Rectal smooth muscle tissue (tissue), 1 donor: ENCODE results near the gene FBN1.

Experiments used
- H3K27ac ChIP-seq: one replicate; pipeline ENCODE4 v1.7.0; 2013; ENCODE audit warnings: low read depth, low read length, inconsistent platforms
- H3K27me3 ChIP-seq: one replicate; pipeline ENCODE4 v1.7.0; 2013; ENCODE audit warnings: low read length; ENCODE audit not compliant: control insufficient read depth, insufficient read depth
- H3K36me3 ChIP-seq: one replicate; pipeline ENCODE4 v1.7.0; 2013; ENCODE audit warnings: low read length; ENCODE audit not compliant: control insufficient read depth, insufficient read depth
- H3K4me1 ChIP-seq: one replicate; pipeline ENCODE4 v1.7.0; 2013; ENCODE audit warnings: low read length; ENCODE audit not compliant: control insufficient read depth, insufficient read depth
- H3K4me3 ChIP-seq: one replicate; pipeline ENCODE4 v1.7.0; 2013; ENCODE audit warnings: low read length
- H3K9ac ChIP-seq: one replicate; pipeline ENCODE4 v1.7.0; 2013; ENCODE audit warnings: low read length

The FBN1 gene

DNA sequence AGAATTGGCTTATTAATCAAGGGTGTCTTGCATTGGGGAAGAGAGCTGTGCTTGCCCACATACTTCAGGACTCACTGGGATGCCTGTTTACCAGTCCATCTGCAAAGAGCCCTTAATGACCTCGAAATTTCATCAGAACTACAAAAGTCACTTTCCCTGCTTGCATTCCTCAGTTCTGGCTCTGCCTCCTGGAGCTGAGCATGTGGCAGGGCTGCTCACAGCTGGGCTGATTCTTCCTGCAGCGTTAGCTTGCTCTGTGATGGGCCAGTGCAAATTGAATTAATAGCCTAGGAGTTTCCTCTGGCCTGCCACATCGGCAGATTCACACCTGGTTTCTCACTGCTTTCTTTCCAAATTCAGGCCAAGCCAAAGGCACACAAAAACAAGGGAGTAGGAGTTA, 205.4 kb downstream of the FBN1 start:
- no peak overlapping the region for H3K27ac ChIP-seq
- H3K36me3 ChIP-seq, result no peaks in the 10 kb centered on the region
- no peaks in the 10 kb centered on the region for H3K27me3 ChIP-seq
- H3K4me3 ChIP-seq, result no peak overlapping the region
- no peaks in the 10 kb centered on the region for H3K4me1 ChIP-seq
- no peak overlapping the region for H3K9ac ChIP-seq

DNA sequence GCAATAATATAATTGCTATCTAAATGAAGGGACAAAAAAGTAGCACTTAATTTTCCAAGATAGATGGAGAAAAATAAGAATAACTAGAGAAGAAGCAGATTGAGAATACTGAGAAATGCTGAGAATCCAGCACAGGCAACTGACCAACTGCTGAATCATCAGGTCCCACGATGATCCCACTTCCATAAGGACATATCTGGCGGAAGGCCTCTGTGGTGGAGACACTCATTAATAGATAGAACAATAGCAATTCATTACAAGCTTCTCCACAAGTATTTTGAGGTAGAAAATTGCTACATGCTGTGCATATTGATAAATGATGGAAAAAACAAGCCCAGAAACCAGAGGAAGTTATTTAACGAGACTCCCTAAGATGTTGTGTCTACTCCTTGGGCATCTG, 208.3 kb downstream of the FBN1 start:
- Histone ChIP-seq H3K4me3 (no peak overlapping the region), H3K9ac (no peak overlapping the region), H3K36me3 (peaks cover 3% of the 10 kb centered on the region), H3K27me3 (no peaks in the 10 kb centered on the region), H3K27ac (no peak overlapping the region), H3K4me1 (no peaks in the 10 kb centered on the region)

DNA sequence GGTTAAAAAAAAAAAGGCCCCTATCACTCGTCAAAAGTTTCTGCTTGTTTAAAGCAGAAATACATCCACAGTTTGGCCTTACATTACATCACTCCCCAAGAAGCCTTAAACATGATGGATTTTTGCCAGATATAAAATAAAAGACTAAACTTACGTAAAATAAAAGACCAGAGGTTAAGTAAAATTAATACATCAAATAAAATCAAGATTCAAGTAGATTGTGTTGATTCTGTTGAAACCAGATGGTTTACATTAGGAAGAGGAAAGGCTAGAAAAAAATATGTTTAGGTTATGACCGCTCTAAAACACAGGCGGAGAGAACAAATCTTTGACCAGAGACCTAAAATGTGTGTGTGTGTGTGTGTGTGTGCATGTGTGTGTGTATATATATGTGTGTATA, 210.2 kb downstream of the FBN1 start:
- no peaks in the 10 kb centered on the region for H3K4me1 ChIP-seq
- no peak overlapping the region for H3K9ac ChIP-seq
- peaks cover 3% of the 10 kb centered on the region for H3K36me3 ChIP-seq
- H3K4me3 ChIP-seq, result no peak overlapping the region
- H3K27ac ChIP-seq, result no peak overlapping the region
- H3K27me3 ChIP-seq, result no peaks in the 10 kb centered on the region

DNA sequence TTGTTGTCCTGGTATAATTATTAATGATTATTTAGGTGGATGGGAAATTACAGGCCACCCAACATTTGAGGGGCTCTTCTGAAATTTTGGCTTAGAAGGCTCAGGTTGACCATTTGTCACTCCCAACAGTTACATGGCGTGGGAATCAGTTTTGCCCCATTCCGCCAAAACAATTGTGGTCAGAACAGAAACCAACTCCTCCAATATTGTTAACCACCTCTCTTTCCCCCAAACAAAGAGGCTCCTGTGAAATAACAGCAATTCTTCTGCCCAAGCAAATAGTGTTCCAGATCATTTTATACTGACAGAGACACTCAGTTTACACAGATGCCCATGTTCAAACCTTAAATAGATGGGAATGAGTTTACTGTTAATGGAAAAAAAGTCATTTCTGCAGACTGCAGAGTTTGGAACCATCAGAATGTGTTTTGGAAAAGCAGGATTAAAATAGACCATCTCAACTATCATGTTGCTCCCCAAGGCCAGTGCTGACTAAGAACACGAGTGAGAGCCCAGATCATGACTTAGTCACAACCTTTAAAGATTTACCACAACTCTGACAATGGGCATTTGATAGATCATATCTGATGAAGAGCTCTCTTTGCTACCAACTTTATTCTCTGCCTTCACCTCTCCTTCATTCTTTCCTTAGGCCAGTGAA, 212.2 kb downstream of the FBN1 start:
- H3K4me1 ChIP-seq, result no peaks in the 10 kb centered on the region
- no peak overlapping the region for H3K27ac ChIP-seq
- no peak overlapping the region for H3K4me3 ChIP-seq
- no peaks in the 10 kb centered on the region for H3K27me3 ChIP-seq
- H3K9ac ChIP-seq, result no peak overlapping the region
- peaks cover 4% of the 10 kb centered on the region for H3K36me3 ChIP-seq

DNA sequence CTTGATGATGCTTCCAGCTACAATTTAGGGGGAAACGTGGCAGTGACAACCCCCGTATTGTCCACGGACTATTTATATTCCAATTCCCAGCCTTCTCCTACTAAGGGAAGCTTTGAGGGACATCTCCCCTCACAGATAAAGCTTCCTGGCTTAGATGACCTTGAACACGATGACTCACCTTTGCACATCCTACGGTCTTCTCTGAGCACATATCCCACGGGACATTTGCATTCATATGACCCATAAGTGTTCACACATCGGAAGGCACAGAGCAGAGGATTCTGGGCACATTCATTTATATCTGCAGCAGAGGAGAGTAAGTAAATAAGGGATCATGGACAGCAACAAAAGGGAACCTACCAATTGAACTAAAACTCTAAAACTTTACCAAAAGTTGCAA, 212.8 kb downstream of the FBN1 start:
- Histone ChIP-seq H3K27me3 (no peaks in the 10 kb centered on the region), H3K27ac (no peak overlapping the region), H3K9ac (no peak overlapping the region), H3K4me1 (no peaks in the 10 kb centered on the region), H3K36me3 (peaks cover 4% of the 10 kb centered on the region), H3K4me3 (no peak overlapping the region)

DNA sequence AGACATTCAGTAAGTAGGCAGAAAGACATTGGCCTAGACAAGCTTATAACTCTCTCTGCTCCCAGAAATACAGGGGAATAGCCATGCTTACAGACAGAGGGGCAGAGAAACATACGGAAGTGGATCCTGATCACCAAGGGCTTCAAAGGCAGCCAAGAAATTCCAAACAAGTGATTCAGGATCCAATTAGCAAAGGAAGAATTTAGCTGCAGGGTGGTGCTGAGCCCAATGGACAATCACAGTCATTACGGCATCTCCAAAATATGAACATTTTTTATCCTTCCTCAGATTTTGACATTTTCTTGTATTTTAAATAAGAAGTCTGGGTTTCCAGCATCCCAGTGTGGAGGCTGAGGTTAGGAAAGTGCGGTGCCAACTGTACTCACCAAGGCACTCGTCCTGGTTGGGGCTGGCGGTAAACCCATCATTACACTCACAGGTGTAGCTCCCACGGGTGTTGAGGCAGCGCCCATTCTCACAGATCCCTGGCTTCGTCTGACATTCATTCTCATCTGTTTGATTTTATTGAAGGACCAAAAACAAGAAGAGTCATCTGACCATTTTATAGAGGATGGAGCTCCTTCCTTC, 217.5 kb downstream of the FBN1 start:
- Histone ChIP-seq H3K9ac (no peak overlapping the region), H3K4me1 (no peaks in the 10 kb centered on the region), H3K27me3 (no peaks in the 10 kb centered on the region), H3K36me3 (peaks cover 18% of the 10 kb centered on the region), H3K4me3 (no peak overlapping the region), H3K27ac (no peak overlapping the region)

DNA sequence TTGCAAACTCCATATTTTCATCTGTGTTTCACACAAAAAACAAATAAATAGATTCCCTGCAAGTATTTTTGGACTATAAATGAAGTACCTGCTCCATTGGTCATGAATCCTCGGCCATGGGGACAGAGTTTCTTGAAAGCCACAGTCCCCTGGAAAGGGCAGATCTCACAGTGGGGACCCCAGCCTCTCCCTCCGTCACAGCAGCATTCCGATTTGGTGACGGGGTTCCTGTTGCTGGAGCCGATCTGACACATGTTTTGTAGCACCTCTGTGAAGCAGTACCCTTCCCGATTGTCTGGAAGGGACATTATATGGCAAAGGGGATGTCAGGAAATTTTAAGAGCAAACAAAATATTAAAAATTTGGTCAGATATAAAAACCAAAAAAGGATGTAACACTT, 218.0 kb downstream of the FBN1 start:
- Histone ChIP-seq H3K36me3 (peaks cover 16% of the 10 kb centered on the region), H3K4me3 (no peak overlapping the region), H3K4me1 (no peaks in the 10 kb centered on the region)

DNA sequence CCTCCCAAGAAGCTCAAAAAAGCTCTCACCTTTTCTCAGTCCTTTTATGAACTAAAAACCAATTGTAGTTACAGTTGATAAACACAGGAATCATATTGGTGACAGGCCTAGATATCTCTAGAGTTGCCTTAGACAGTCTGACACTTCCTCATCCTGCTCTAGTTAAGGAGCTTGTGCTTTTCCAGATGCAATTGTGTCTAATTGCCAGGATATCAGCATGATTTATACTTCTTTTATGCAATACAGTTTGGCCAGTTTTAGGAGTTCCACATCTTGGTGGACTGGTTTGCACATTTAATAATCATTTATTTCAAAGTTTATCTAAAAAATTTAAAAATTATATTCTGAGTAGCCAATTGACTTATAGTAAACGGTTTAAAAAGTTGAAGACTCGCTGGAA, 218.6 kb downstream of the FBN1 start:
- Histone ChIP-seq H3K4me1 (no peaks in the 10 kb centered on the region), H3K4me3 (no peak overlapping the region), H3K27me3 (no peaks in the 10 kb centered on the region), H3K27ac (no peak overlapping the region), H3K9ac (no peak overlapping the region), H3K36me3 (peaks cover 15% of the 10 kb centered on the region)

More for the DNA sequence above, 218.0 kb downstream of the FBN1 start:
- Histone ChIP-seq H3K27me3 (no peaks in the 10 kb centered on the region), H3K9ac (no peak overlapping the region), H3K27ac (no peak overlapping the region)

DNA sequence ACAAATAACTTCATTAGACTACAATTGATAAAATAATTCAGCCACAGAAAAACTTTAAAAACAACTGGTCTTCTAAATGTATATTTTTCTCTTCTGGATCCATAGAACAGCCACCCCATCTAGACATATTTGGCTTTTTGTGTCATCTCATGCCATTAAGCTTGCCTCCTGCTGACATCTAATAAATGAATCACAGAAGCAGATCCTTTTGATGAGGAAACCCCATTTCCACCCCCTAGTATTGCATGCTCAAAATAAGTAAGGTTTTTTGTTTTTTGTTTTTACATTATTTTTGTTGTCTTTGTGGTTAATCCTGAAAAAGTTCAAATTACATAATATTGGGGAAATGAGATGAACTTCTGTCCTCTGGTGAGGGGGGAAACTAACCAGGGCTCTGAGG, 219.5 kb downstream of the FBN1 start:
- Histone ChIP-seq H3K4me3 (no peak overlapping the region), H3K27me3 (no peaks in the 10 kb centered on the region), H3K4me1 (no peaks in the 10 kb centered on the region), H3K27ac (no peak overlapping the region), H3K36me3 (peaks cover 19% of the 10 kb centered on the region), H3K9ac (no peak overlapping the region)

DNA sequence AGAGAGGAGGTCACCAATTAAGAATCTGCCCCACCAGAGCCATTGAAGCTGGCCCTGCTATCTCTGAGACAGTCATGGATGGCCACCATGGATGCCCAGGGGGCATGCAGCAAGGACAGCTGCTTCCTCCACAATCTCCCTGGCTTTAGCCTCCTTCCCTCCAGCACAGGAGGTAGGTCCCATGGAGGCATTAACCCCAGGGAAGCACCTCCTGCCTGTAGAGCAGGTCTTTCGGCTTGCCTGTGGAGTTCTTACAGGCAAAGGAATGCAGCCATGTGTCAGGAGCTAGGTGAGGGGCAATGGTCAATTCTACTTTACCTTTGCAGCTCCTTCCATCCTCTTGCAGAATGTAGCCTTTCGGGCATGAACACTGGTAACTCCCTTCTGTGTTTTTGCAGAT, 220.5 kb downstream of the FBN1 start:
- H3K36me3 ChIP-seq, result peaks cover 17% of the 10 kb centered on the region
- no peaks in the 10 kb centered on the region for H3K27me3 ChIP-seq
- H3K4me1 ChIP-seq, result no peaks in the 10 kb centered on the region

DNA sequence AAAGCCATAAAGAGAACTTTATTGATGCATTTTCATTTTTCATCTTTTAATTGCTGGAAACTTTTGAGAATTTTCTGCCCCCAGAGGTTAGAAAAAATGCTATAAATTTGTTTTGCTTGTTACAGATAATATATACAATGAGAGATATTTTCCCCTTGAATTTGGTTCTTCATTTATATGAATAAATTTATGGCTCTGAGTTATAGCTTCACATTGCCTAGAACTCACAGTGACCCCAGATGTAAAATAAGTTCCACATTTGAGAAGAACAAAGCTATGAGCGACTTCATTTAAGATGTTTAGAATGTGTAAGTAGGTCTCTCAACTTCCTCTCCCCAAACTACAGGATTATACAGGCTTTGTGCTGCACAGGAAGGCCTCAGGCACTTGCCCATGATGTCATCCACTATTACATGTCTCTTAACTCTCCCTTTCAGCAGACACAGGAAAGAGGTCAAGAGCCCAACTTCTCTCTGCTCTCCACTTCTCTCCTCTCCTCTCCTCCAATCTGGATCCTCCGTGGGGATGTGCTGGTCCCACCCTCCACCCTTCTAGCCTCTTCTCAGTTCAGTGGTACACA, 221.5 kb downstream of the FBN1 start:
- H3K27me3 ChIP-seq, result no peaks in the 10 kb centered on the region
- no peak overlapping the region for H3K27ac ChIP-seq
- H3K4me3 ChIP-seq, result no peak overlapping the region
- peaks cover 17% of the 10 kb centered on the region for H3K36me3 ChIP-seq
- H3K4me1 ChIP-seq, result no peaks in the 10 kb centered on the region
- no peak overlapping the region for H3K9ac ChIP-seq

More for the DNA sequence above, 220.5 kb downstream of the FBN1 start:
- Histone ChIP-seq H3K9ac (no peak overlapping the region), H3K27ac (no peak overlapping the region), H3K4me3 (no peak overlapping the region)

DNA sequence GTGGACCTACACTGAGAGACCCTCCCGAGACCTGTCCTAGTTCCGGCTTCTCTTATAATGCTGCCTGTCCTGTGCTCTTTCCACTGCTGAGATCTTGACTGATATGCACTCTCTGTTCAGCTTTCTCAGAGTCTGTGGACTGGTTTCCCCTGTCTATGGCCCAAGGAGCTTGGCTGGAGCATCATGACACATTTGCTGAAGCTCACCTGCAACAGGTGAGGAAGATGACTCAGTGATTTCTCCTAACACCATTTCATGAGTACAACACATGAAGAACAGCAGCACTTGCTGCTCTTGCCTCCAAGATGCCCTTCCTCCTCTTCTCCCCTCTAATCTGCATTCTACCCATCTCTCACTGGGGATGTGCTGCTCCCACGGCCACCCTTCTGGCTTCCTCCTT, 222.2 kb downstream of the FBN1 start:
- no peak overlapping the region for H3K27ac ChIP-seq
- peaks cover 17% of the 10 kb centered on the region for H3K36me3 ChIP-seq
- H3K4me1 ChIP-seq, result no peaks in the 10 kb centered on the region
- no peak overlapping the region for H3K9ac ChIP-seq
- H3K27me3 ChIP-seq, result no peaks in the 10 kb centered on the region
- H3K4me3 ChIP-seq, result no peak overlapping the region

DNA sequence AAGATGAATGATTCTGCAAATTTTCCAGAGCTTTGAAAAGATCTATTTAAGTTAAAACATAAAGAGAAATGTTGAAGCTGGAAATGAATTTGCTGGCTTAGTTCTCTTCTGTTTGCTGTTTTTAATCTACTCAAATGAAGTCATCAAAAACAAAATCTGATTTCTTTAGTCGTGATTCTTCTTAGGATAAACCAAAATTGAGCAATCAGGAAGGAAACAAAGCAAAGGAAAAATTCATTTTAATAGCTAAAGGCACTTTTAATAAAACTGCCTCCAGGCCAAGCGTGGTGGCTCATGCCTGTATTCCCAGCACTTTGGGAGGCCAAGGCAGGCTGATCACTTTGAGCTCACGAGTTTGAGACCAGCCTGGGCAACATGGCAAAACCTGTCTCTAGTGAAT, 223.1 kb downstream of the FBN1 start:
- Histone ChIP-seq H3K4me3 (no peak overlapping the region), H3K27ac (no peak overlapping the region), H3K4me1 (no peaks in the 10 kb centered on the region), H3K27me3 (no peaks in the 10 kb centered on the region), H3K9ac (no peak overlapping the region), H3K36me3 (peaks cover 17% of the 10 kb centered on the region)
